ENCODE data around the gene ZNF593. TPM values are rescaled to one million over a fixed set of nuclear protein-coding genes. Genes with fewer than 3 reads are reported as not detected.

The ZNF593 gene
- total and polyA plus RNA-seq, 9 of the 15 experiments (the other 6 are each of a cell fraction or from before 2014, with no cell fraction given): 9.8 to 334 (median 48.2) TPM

- peak in 1 of 3 experiments; percentile 27 for TF ChIP-seq YY1 (IDR thresholded peaks at IDR 0.05; ENCODE audit: borderline replicate concordance in 1 of 3, control insufficient read depth in 1 of 3, extremely low read depth in 1 of 3, insufficient read depth in 3 of 3, insufficient read length in 1 of 3, insufficient replicate concordance in 2 of 3, low read depth in 1 of 3, low read length in 2 of 3)
- peak in 1 of 2 experiments; percentile 53 for TF ChIP-seq MAZ (CRISPR knock-in tag; conservative IDR thresholded peaks at IDR 0.05 in 1 of 2, IDR thresholded peaks at IDR 0.05 in 1 of 2)
- TF ChIP-seq ZC3H4 (CRISPR knock-in tag; IDR thresholded peaks at IDR 0.05; ENCODE audit: borderline replicate concordance): no peak
- no peak for TF ChIP-seq ZNF512 (tag; IDR thresholded peaks at IDR 0.05)
- 0 out of 2 replicates have a peak, but pooled peaks have one; percentile 45 for TF ChIP-seq MIER1 (IDR thresholded peaks at IDR 0.05; ENCODE audit: low read depth)
- peak; percentile 89 for TF ChIP-seq CREM (IDR thresholded peaks at IDR 0.05; ENCODE audit: low read depth)
- no peak; the same call in 1 of the 2 replicates for TF ChIP-seq SMAD3 (CRISPR knock-in tag; conservative IDR thresholded peaks at IDR 0.05)
- TF ChIP-seq HNRNPLL (IDR thresholded peaks at IDR 0.05; ENCODE audit: low read depth, low read length, poor library complexity, severe bottlenecking): peak; percentile 34
- TF ChIP-seq PPARD (CRISPR knock-in tag; IDR thresholded peaks at IDR 0.05): no peak
- no peak for TF ChIP-seq ZNF239 (CRISPR knock-in tag; IDR thresholded peaks at IDR 0.05)
- peak; percentile 55; the same call in 1 of the 2 replicates for TF ChIP-seq RAD51 (IDR thresholded peaks at IDR 0.05; ENCODE audit: borderline replicate concordance, low read depth)
- TF ChIP-seq FIP1L1 (IDR thresholded peaks at IDR 0.05; ENCODE audit: low read depth, low read length, poor library complexity, severe bottlenecking): no peak
- TF ChIP-seq ZNF699 (CRISPR knock-in tag; IDR thresholded peaks at IDR 0.05; ENCODE audit: insufficient replicate concordance): no peak
- TF ChIP-seq VEZF1 (CRISPR knock-in tag; IDR thresholded peaks at IDR 0.05): peak; percentile 44
- TF ChIP-seq TCF15 (CRISPR knock-in tag; IDR thresholded peaks at IDR 0.05): 0 out of 2 replicates have a peak, but pooled peaks have one; percentile 66
- peak; percentile 70 for TF ChIP-seq TAF1 (IDR thresholded peaks at IDR 0.05; ENCODE audit: control insufficient read depth, extremely low read depth, insufficient read depth, low read length, severe bottlenecking)
- TF ChIP-seq EGR1 (conservative IDR thresholded peaks at IDR 0.05): peak; percentile 79
- no peak for TF ChIP-seq RBBP5 (IDR thresholded peaks at IDR 0.05; ENCODE audit: borderline replicate concordance, insufficient read depth, low read length, poor library complexity, severe bottlenecking)
- TF ChIP-seq ZNF584 (CRISPR knock-in tag; IDR thresholded peaks at IDR 0.05; ENCODE audit: low read depth): 0 out of 2 replicates have a peak, but pooled peaks have one; percentile 30
- no peak for TF ChIP-seq BDP1 (IDR thresholded peaks at IDR 0.05; ENCODE audit: insufficient read depth, insufficient read length)
- no peak for TF ChIP-seq ZKSCAN3 (CRISPR knock-in tag; IDR thresholded peaks at IDR 0.05)
- TF ChIP-seq ZNF408 (CRISPR knock-in tag; IDR thresholded peaks at IDR 0.05; ENCODE audit: low read depth): no peak
- TF ChIP-seq ZNF140 (CRISPR knock-in tag; IDR thresholded peaks at IDR 0.05): no peak
- no peak for TF ChIP-seq PTRF (tag; IDR thresholded peaks at IDR 0.05)
Observed at GRCh38 chr1:26126321-26127084, 43.2 kb upstream of the ZNF593 start (continued).
